GM13977 (cell line): Measurements from ENCODE around the gene OR4D6.

Experiments
- DNase-seq: peaks from one replicate; pipeline ENCODE4 v3.0.0; 2012; ENCODE audit warnings: low spot score
- CTCF ChIP-seq: IDR thresholded peaks from 2 replicates; pipeline ENCODE4 v1.5.1; 2012; ENCODE audit warnings: mild to moderate bottlenecking, control low read depth; ENCODE audit not compliant: insufficient read depth; ENCODE audit errors: extremely low read depth, missing control alignments
- in situ Hi-C: fragments of 300-500 bp; cut with MboI; formaldehyde crosslinking; loops from one replicate; pipeline ENCODE4 v1.12.0; 2022; ENCODE audit warnings: low sequenced_read_pairs, low pct_unique_long_range_greater_than_20kb, mixed read lengths, inconsistent platforms; ENCODE audit not compliant: unreplicated experiment

OR4D6 gene

GRCh38 chr11:59448484-59448883 lies 8.3 kb upstream of the OR4D6 start:
- TF ChIP-seq CTCF, result no peak
- DNase-seq, result no peak
- in situ Hi-C loops, result no loop called here

- in situ Hi-C loops, result no loop called here
- TF ChIP-seq CTCF, result no peak
These were observed 3.2 kb downstream of the OR4D6 start for GRCh38 chr11:59459916-59460315.

GRCh38 chr11:59463190-59463641 lies 6.5 kb downstream of the OR4D6 start:
- DNase-seq, result no peak
- no peak for TF ChIP-seq CTCF
- in situ Hi-C loops, result no loop called here

More at GRCh38 chr11:59459916-59460315, 3.2 kb downstream of the OR4D6 start:
- no peak for DNase-seq

- in situ Hi-C loops, result no loop called here
- TF ChIP-seq CTCF, result no peak
- DNase-seq, result no peak
These were observed 16.3 kb downstream of the OR4D6 start, which contains the start of gene OR4D10 for GRCh38 chr11:59473015-59473414. OR4D10 (plus strand) TSS chr11:59473315; CDS start chr11:59477430, 4,115 bp downstream.

GRCh38 chr11:59475176-59475575 lies 18.4 kb downstream of the OR4D6 start:
- TF ChIP-seq CTCF, result no peak
- in situ Hi-C loops, result no loop called here
- no peak for DNase-seq

- DNase-seq, result no peak
- TF ChIP-seq CTCF, result no peak
- in situ Hi-C loops, result no loop called here
These were observed 23.1 kb downstream of the OR4D6 start for GRCh38 chr11:59479906-59480305.

- no peak for TF ChIP-seq CTCF
- no peak for DNase-seq
- in situ Hi-C loops, result no loop called here
These were observed 23.6 kb downstream of the OR4D6 start for GRCh38 chr11:59480359-59480758.
